MCF 10A (cell line): ENCODE measurements around the gene BMP8B. TPM values are rescaled to one million over a fixed set of nuclear protein-coding genes. Genes with fewer than 3 reads are reported as not detected.

Experiments
- BruUV-seq: library from RNA; stranded (reverse); fragments of 400-500 nt; replicated peaks from 2 replicates; lab custom pipeline; 2021; lab: Mats Ljungman, UMichigan
- CTCF ChIA-PET: fragments of 300-600 bp; sonication (Branson Sonifier 250); formaldehyde crosslinking; extraction: SDS; loops from one replicate; lab custom pipeline; 2021; ENCODE audit warnings: antibody characterized with exemption, inconsistent platforms; lab: Yijun Ruan, JAX
- POLR2A ChIA-PET: fragments of 300-600, 350-650 bp; sonication (Branson Sonifier 250); formaldehyde crosslinking; extraction: SDS; loops from one replicate; lab custom pipeline; 2020; ENCODE audit warnings: antibody characterized with exemption, inconsistent platforms; lab: Yijun Ruan, JAX
- DNase-seq: peaks from one replicate; pipeline ENCODE4 v3.0.0-alpha.2; 2018; ENCODE audit not compliant: unreplicated experiment
- H3K27ac Mint-ChIP-seq: one replicate; pipeline ENCODE4 v1.8.0; 2022; ENCODE audit warnings: mild to moderate bottlenecking, low read depth, mixed read lengths; ENCODE audit not compliant: unreplicated experiment
- H3K27me3 Mint-ChIP-seq: one replicate; pipeline ENCODE4 v1.8.0; 2022; ENCODE audit warnings: mixed read lengths; ENCODE audit not compliant: insufficient read depth, unreplicated experiment
- H3K36me3 Mint-ChIP-seq: one replicate; pipeline ENCODE4 v1.8.0; 2022; ENCODE audit warnings: mild to moderate bottlenecking, moderate library complexity, mixed read lengths; ENCODE audit not compliant: insufficient read depth, unreplicated experiment
- H3K4me1 Mint-ChIP-seq: one replicate; pipeline ENCODE4 v1.8.0; 2022; ENCODE audit warnings: mixed read lengths; ENCODE audit not compliant: insufficient read depth, unreplicated experiment
- H3K4me3 Mint-ChIP-seq: one replicate; pipeline ENCODE4 v1.8.0; 2022; ENCODE audit warnings: mild to moderate bottlenecking, moderate library complexity, mixed read lengths; ENCODE audit not compliant: unreplicated experiment
- H3K9me3 Mint-ChIP-seq: one replicate; pipeline ENCODE4 v1.8.0; 2022; ENCODE audit warnings: mixed read lengths; ENCODE audit not compliant: unreplicated experiment
- CTCF ChIP-seq: fragments of 200-600 bp; IDR thresholded peaks from one replicate; pipeline ENCODE4 v1.8.0; 2022; ENCODE audit warnings: antibody characterized with exemption, mild to moderate bottlenecking; ENCODE audit not compliant: unreplicated experiment
- intact Hi-C: fragments of 100-400 bp; cut with micrococcal nuclease; formaldehyde crosslinking; loops from 2 replicates; pipeline ENCODE4 v1.14.1; 2022
- total RNA-seq: library from RNA; stranded (reverse); gene quantifications from 2 replicates; pipeline ENCODE4 v1.2.3, GENCODE V29; 2022

BMP8B gene
- total RNA-seq, 1 experiment from 2014 or later: 0.21 TPM

- Mint-ChIP-seq H3K27me3 (no peaks in the 10 kb centered on the region), H3K4me1 (no peaks in the 10 kb centered on the region), H3K36me3 (peaks cover 11% of the 10 kb centered on the region), H3K4me3 (no peak overlapping the region), H3K9me3 (no peaks in the 10 kb centered on the region), H3K27ac (no peak overlapping the region)
- no peak for TF ChIP-seq CTCF
- intact Hi-C loops: loop anchor here (5.0 kb wide), 1 partner anchor 241 kb away; no protein-coding TSS in a partner anchor
- CTCF ChIA-PET: interaction anchor here (0.6 kb wide), 1 partner anchor 147 kb away, joined by 4 read pairs; no protein-coding TSS in a partner anchor
- BruUV-seq: no TSS peak
- no peak for DNase-seq
- POLR2A ChIA-PET: no interaction called here
Observed at GRCh38 chr1:39762550-39763540, 25.8 kb downstream of the BMP8B start.

- Mint-ChIP-seq H3K27me3 (no peaks in the 10 kb centered on the region), H3K4me3 (no peak overlapping the region), H3K9me3 (no peaks in the 10 kb centered on the region), H3K27ac (no peak overlapping the region), H3K36me3 (peaks cover 17% of the 10 kb centered on the region), H3K4me1 (no peaks in the 10 kb centered on the region)
- no peak for TF ChIP-seq CTCF
- intact Hi-C loops: loop anchor here (5.0 kb wide), 1 partner anchor 239 kb away; no protein-coding TSS in a partner anchor
- DNase-seq: no peak
- CTCF ChIA-PET: no interaction called here
- no TSS peak for BruUV-seq
- POLR2A ChIA-PET: no interaction called here
Observed at GRCh38 chr1:39761557-39762260, 27.0 kb downstream of the BMP8B start.

- Mint-ChIP-seq H3K4me3 (no peak overlapping the region), H3K36me3 (peaks cover 22% of the 10 kb centered on the region), H3K4me1 (no peaks in the 10 kb centered on the region), H3K9me3 (no peaks in the 10 kb centered on the region), H3K27me3 (no peaks in the 10 kb centered on the region), H3K27ac (no peak overlapping the region)
- no peak for DNase-seq
- intact Hi-C loops: loop anchor here (5.0 kb wide), 1 partner anchor 239 kb away; no protein-coding TSS in a partner anchor
- ChIA-PET CTCF (no interaction called here), POLR2A (no interaction called here)
- no TSS peak for BruUV-seq
- no peak for TF ChIP-seq CTCF
Observed at GRCh38 chr1:39761016-39761415, 27.6 kb downstream of the BMP8B start.
